HG02884 (cell line): ENCODE measurements around the gene CUTA.

ENCODE experiments used
- ATAC-seq: cut with Tn5 transposase; IDR thresholded peaks from one replicate; pipeline ENCODE4 v1.9.1; 2021; ENCODE audit warnings: mild to moderate bottlenecking, moderate library complexity; ENCODE audit not compliant: unreplicated experiment

Gene CUTA, protein sequence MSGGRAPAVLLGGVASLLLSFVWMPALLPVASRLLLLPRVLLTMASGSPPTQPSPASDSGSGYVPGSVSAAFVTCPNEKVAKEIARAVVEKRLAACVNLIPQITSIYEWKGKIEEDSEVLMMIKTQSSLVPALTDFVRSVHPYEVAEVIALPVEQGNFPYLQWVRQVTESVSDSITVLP

DNA sequence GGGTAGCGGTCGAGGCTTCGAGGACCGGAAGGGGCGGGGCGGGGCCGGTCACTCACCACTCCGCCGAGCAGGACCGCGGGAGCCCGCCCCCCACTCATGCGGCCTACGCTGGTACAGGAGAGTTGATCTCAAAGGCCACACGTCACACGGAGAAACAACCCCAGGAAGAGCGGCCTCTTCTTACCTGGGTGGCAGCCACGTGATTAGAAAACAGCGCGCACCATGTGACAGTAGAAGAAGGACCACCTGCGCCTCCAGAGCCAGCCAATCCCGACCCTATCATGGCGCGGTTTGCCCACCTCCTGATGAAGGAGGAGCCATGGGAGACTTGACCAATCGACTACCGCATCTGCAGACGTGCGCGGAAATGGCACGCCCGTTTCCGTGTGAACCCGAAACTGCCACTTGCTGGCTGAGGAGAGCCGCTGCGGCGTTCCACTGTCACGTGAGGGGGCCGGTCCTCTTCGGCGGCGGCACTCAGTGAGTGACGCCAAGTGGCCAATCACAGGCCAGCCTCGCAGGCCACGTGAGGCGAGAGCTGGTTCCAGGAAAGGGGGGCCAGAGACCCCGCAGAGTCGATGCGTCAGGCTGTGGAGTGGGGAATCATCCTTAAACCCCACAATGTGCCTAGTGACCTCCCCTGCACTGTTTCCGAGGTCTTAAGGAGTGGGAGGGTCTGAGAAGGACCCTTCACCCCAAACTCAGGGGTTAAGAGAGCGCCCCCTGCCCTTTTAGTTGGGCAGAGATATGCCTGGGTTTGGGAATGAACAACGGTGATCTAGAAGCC is at the start of gene CUTA:
Gene CUTA, minus strand, starts transcription at position 205 of the 787 bp plus-strand sequence. Its CDS starts 107 bp downstream, at position 98.
- peak; percentile 86 for ATAC-seq

DNA sequence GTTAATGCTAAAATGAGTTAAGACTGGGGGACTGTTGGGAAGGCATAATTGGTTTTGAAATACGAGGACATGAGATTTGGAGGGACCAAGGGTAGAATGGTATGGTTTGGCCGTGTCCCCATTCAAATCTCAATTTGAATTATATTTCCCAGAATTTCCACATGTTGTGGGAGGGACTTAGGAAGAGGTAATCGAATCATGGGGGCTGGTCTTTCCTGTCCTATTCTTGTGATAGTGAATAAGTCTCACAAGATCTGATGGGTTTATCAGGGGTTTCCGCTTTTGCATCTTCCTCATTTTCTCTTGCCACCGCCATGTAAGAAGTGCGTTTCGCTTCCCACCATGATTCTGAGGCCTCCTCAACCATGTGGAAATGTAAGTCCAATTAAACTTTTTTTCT is 49.2 kb upstream of the CUTA start:
- ATAC-seq = no peak

DNA sequence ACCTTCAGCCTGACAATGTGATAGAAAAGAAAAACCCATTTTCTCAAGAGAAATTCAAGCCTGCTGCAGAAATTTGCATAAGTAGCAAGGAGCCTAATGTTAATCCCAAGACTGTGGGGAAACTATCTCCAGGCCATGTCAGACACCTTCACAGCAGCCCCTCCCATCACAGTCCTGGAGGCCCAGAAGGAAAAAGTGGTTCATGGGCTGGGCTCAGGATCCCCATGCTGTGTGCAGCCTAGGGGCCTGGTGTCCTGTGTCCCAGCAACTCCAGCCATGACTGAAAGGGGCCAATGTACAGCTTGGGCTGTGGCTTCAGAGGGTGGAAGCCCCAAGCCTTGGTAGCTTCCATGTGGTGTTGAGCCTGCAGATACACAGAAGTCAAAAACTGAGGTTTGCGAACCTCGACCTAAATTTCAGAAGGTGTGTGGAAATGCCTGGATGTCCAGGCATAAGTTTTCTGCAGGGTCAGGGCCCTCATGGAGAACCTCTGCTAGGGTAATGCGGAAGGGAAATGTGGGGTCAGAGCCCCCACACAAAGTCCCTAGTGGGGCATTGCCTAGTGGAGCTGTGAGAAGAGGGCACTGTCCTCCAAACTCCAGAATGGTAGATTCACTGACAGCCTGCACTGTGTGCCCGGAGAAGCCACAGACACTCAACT is 48.3 kb upstream of the CUTA start:
- ATAC-seq = no peak

DNA sequence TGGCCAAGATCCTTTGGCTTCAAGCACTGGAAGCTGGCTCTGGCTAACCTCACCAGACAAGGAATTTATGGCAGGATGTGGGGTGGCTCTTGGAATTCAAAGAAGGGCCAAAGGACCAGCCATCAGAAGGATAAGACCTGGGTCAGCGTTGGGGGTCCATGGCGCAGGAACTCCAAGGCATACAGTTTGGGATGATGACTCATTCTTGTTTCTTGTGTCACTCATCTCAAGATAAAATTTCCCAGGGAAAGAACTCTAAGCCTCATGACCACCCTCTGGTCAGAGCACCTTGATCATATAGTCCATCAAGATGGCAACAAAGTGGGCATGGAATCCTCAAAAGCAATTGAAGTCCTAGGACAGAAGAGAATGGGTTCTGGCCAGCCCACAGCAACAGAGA is 41.3 kb upstream of the CUTA start:
- no peak for ATAC-seq

DNA sequence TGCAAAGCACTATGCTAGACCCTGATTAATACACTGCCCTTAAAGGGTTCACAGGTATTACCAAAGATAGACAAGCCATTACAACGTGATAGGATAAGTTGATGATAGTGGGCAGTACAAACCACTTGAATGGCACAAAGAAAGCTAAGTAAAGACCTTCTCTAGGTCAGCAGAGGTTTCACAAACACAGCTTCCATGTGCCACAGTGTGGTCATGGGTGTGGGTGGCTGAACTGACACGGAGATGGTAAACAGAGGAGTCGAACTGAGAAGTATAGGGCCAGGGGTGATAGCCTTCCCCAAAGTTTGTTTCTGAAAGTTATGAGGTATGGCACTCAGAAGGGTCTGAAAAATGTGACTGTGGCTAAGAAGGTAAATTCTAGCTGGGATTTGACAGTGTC is 40.8 kb upstream of the CUTA start:
- ATAC-seq = no peak

DNA sequence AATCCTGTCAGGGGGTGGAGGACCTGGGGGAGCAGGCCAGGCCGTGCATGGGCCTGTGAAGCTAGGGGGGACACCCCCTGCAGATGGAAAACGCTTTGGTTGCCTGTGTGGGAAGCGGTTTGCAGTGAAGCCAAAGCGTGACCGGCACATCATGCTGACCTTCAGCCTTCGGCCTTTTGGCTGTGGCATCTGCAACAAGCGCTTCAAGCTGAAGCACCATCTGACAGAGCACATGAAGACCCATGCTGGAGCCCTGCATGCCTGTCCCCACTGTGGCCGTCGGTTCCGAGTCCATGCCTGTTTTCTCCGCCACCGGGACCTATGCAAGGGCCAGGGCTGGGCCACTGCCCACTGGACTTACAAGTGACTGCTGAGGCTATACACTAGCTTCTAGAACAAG is 38.2 kb upstream of the CUTA start:
- ATAC-seq = no peak

DNA sequence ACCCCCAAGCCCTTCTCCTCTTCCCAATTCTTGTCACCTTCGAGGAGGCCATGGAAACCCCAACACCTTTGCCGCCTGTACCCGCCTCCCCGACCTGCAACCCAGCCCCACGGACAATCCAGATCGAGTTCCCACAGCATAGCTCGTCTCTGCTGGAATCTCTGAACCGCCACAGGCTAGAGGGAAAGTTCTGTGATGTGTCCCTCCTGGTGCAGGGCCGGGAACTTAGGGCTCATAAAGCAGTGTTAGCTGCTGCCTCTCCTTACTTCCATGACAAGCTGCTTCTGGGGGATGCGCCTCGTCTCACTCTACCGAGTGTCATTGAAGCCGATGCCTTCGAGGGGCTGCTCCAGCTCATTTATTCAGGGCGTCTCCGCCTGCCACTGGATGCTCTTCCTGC is 37.1 kb upstream of the CUTA start:
- ATAC-seq = no peak

DNA sequence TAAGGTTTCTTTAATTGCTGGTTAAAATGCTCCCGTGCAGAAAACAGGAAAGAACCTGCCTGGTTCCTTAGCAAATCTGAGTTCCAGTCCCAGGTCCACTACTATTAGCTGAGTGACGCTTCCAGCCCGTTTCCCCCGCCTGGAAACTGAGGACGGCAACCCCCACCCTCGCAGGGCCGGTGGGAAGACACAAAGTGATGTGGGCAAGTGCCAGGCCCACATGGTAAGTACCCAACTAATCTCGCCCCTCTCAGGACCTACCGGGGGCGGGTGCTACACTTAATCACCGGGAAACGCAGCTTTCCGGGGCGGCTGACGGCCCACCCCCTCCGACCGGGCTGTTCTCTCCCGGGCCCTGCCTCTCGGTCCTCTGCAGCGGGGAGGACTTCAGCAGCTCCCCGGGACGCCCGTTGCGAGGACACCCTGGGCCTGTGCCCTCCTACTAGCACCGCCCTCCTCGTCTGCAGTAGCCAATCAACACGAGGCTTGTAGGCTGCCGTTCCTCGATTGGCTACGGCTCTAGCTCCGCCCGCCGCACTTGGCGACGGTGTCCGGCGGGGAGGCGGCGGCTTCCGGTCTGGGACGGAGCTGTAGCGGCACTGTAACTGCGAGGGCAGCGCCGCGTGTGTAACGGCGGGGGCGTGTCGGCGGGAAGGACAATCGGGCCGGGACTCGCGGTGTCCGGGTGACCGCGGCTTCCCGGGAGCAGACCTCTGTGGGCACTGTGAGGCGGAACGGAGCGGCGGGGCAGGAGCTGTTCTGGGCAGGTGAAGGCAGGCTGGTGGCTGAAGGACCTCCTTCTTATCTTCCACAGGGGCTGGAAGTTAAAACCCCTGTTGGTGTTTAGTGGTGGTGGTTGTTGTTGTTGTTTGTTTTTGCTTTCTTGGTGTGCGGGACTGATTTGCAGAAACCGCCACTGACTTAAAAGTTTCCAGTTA is 36.4 kb upstream of the CUTA start, which contains the start of gene ZBTB9:
Gene ZBTB9, plus strand, starts transcription at position 568 of the 938 bp plus-strand sequence. CDS start 525 bp downstream, outside the sequence.
- ATAC-seq = peak; percentile 95

DNA sequence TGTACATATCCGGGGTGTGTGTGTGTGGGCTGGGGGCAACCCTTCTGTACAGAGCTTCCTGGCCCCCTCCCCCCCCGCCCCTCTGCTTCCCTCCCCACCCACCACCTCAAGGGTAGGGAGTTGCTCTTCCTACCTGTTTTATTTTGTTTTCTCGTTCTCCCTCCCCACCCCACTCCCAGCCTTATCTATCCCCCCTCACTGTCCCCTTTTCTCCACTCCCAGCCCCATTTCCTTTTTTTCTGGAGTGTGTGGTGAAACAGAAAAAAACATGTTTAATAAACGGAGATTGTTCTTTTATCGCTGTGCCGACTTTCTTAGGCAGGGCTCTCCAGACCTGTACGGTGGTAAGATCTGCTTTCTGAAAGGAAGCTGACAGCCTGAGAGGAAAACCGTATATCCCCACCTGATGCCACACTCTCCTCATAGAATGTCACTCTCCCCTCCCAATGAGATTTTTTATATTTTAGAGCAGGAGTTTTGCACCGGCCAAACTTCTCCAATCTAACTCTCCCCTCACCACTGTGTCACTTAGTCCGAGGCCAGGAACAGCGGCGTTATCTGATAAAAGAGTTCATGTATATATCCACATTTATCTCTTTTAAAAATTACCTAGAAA is 35.6 kb upstream of the CUTA start:
- no peak for ATAC-seq

DNA sequence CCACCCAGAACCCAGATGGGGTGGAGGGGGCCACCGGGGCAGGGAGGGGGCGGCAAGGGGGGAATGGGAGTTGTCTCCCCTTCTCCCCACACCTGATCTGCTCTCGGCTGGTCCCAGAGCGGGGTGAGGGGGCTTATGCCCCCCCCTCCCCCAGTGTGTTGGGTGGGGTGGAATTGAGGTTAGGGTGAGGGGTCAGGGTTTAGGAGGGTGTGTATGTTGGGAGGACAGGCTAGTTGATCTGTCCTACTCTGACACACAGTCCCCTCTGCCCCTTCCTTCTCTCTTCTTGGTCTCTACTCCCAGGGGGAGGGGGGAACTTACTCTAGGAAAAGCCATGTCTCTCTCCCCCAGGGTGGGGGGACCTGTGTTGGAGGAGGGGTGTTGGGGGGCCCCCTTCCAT is 34.6 kb upstream of the CUTA start:
- no peak for ATAC-seq

DNA sequence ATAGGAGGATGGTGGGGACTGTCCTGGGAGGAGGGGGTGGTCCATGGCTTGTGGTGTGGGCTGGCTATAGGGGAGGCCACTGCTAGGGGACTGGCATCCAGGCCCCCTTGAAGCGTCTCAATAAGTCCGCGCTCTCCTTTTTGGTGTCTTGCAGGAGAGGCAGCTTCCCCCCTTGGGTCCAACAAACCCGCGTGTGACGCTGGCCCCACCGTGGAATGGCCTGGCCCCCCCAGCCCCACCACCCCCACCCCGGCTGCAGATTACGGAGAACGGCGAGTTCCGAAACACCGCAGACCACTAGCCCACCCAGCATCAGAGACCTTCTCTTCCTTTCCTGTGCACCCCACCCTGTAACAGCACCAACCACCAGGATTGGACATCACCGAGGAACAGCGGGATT is 33.7 kb upstream of the CUTA start:
- no peak for ATAC-seq

DNA sequence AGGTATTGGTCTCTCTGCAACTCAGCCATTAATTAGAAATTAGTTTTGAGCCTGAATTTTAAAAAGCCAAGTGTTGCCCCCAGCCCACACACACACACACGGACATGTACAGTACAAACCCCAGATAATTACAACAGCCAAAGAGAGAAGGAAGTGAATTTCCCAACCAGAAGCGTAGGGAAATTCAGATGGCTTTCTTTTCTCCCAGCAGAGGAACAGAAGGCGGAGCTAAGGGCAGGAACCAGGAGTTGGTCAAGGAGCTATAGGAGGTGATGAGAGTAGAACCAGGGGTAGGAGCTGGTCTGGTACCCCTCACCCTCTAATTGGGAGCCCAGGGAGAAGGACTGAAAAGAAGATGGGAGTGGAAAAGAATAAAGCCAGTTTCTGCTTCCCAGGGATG is 32.5 kb upstream of the CUTA start:
- ATAC-seq = no peak

DNA sequence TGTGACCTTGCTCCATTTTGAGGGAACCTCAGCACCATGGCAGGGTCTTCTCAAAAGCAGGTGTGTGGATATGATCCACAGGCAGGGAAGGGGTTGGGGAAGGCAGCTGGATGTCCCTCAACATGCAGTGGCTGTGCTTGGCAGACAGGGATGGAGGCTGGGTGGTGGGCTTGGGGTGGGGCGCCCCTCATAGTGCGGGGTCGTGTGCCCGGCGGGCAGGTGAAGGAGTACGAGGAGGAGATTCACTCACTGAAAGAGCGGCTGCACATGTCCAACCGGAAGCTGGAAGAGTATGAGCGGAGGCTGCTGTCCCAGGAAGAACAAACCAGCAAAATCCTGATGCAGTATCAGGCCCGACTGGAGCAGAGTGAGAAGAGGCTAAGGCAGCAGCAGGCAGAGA is 28.4 kb upstream of the CUTA start:
- no peak for ATAC-seq

DNA sequence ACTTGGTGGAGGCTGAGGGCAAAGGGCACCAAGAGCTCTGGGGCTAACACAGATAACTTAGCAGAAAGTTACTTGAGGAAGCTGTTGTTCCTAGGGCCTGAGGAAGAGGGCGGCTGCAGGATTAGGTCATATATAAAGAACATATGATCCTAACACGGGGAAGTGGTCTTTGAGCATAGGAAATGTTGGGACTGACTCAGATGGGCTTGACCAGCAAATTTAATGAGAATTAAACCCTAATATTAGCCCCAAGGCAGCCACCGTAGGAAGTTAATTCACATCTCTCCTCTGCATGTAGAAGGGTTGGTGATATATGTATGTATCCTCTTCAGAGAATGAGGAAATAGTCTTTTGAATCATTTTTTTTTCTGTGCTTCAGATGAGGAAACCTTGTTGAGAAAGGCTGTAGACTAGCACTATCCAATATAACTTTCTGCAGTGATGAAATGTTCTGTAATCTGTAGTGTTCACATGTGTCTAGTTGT is 27.3 kb upstream of the CUTA start:
- no peak for ATAC-seq

DNA sequence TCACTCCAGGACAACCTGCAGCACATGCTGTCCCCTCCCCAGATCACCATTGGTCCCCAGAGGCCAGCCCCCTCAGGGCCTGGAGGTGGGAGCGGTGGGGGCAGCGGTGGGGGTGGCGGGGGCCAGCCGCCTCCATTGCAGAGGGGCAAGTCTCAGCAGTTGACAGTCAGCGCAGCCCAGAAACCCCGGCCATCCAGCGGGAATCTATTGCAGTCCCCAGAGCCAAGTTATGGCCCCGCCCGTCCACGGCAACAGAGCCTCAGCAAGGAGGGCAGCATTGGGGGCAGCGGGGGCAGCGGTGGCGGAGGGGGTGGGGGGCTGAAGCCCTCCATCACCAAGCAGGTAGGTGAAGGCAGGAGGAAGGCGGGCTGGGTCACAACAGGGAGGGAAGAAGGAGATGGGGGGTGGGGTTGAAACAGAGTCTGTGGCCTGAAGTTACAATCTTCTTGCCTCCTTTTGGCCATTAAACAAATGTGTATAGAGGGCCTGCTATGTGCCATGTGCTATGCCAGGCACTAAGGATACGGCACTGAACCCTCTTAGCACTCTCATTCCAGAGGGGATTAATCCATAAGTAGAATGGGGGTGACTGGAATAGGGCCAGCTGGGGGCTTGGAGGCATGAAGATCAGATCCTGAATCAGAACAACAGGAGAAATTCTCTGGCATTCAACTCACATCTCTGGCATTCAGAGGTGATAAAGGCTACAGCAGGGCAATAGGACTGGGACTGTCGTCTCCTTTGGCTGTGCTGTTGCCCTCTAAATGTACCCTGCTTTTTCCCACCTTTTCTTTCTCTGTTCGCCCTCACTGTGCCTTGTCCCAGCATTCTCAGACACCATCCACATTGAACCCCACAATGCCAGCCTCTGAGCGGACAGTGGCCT is 26.0 kb upstream of the CUTA start:
- ATAC-seq = no peak

DNA sequence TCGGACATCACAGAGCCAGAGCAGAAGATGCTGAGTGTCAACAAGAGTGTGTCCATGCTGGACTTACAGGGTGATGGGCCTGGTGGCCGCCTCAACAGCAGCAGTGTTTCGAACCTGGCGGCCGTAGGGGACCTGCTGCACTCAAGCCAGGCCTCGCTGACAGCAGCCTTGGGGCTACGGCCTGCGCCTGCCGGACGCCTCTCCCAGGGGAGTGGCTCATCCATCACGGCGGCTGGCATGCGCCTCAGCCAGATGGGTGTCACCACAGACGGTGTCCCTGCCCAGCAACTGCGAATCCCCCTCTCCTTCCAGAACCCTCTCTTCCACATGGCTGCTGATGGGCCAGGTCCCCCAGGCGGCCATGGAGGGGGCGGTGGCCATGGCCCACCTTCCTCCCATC is 25.1 kb upstream of the CUTA start:
- no peak for ATAC-seq

DNA sequence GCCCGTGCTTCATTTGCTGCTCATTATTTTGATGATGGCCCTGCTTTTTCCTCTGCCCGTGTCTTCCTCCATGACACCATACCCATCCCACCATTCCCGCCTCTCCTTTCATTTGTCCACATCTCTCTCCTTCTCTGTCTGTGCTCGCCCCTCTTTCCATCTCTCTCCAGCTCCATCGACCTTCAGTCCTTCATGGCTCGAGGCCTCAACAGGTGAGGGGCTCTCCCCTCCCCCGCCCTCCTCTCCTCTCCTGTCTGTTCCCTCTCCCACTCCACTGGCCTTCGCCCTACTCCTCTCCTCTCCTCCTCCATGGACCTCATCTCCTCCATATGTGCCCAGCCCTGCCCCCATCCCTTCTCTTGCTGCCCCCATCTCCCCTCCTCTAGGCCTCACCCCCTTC is 24.4 kb upstream of the CUTA start:
- no peak for ATAC-seq

DNA sequence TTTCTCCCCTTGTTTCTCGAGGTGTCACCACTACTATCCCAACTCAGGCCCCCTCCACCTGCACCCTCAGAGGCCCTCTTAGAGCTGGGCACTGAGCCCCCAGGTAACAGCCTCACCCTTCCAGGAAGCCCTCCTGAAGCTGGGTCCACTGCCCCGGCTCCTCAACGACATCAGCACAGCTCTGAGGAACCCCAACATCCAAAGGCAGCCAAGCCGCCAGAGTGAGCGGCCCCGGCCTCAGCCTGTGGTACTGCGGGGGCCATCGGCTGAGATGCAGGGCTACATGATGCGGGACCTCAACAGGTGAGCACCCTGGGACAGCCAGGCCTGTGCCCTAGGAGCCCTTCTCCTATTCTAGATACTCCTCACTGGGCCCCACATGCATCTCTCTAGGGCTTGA is 23.6 kb upstream of the CUTA start:
- no peak for ATAC-seq

DNA sequence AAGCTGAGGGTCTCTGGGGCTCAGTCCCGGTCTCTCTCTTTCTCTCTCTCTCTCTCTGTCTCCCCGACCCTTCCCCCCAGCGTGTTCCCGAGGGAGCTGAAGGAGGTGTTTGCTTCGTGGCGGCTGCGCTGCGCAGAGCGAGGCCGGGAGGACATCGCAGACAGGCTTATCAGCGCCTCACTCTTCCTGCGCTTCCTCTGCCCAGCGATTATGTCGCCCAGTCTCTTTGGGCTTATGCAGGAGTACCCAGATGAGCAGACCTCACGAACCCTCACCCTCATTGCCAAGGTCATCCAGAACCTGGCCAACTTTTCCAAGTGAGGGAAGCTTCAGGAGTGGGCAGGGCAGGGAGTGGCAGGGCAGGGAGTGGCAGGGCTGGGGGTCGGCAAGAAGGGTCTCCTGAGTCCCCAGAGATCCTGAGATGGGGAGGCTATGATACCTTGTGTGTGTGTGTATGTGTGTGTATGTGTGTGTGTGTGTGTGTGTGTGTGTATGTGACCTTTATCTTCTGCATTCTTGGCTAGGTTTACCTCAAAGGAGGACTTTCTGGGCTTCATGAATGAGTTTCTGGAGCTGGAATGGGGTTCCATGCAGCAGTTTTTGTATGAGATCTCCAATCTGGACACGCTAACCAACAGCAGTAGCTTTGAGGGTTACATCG is 22.9 kb upstream of the CUTA start:
- ATAC-seq = no peak
